Prostate gland (tissue), 2 donors: ENCODE data around the gene TTC16. TPM values are rescaled to one million over a fixed set of nuclear protein-coding genes. Genes with fewer than 3 reads are reported as not detected.

Experiments
- DNase-seq: peaks from one replicate; pipeline ENCODE4 v3.0.0-alpha.2; 2019; ENCODE audit warnings: low spot score
- H3K27ac ChIP-seq, 2 donors: fragments of 200-600 bp; sonication (generic); 2 replicates each; pipeline ENCODE4 v1.5.1; 2017 to 2019
- H3K27me3 ChIP-seq: fragments of 200-600 bp; sonication (generic); replicated peaks from 2 replicates; pipeline ENCODE4 v1.5.1; 2019; ENCODE audit not compliant: insufficient read depth
- H3K36me3 ChIP-seq, 2 donors: fragments of 200-600 bp; sonication (generic); 1 replicate in 1 of 2; 2 replicates in 1 of 2; pipeline versions ENCODE4 v1.5.1 to v1.8.1; 2017 to 2019
- H3K4me1 ChIP-seq: fragments of 200-600 bp; sonication (generic); replicated peaks from 2 replicates; pipeline ENCODE4 v1.5.1; 2019
- H3K4me3 ChIP-seq, 2 donors: fragments of 200-600 bp; sonication (generic); 2 replicates each; pipeline ENCODE4 v1.5.1; 2017 to 2019
- H3K9me3 ChIP-seq: fragments of 200-600 bp; sonication (generic); 2 replicates; pipeline ENCODE4 v1.5.1; 2017
- CTCF ChIP-seq, 4 experiments: fragments of 200-600 bp in 2 of 4; fragments of 450-650 bp in 2 of 4; sonication (generic) in 2 of 4; IDR thresholded peaks; 1 replicate in 3 of 4; 2 replicates in 1 of 4; pipeline ENCODE4 v1.5.1; 2016 to 2019; ENCODE audit warnings: antibody characterized with exemption in 4 of 4, mild to moderate bottlenecking in 2 of 4, moderate library complexity in 2 of 4
- POLR2A ChIP-seq: fragments of 450-650 bp; IDR thresholded peaks from one replicate; pipeline ENCODE4 v1.6.1; 2016; ENCODE audit warnings: antibody characterized with exemption, mild to moderate bottlenecking
- POLR2AphosphoS5 ChIP-seq: sonication (generic); formaldehyde crosslinking; IDR thresholded peaks from one replicate; pipeline ENCODE4 v1.6.1; 2017; ENCODE audit warnings: antibody characterized with exemption
- WGBS: methylation state at CpG from one replicate; pipeline ENCODE4 v1.1.5; 2018; 5-methylcytosine and 5-hydroxymethylcytosine counted together
- intact Hi-C: fragments of 100-400 bp; cut with DNase I; formaldehyde crosslinking; loops from one replicate; pipeline ENCODE4 v1.14.2; 2022
- total RNA-seq, 2 donors: library from RNA; depleted of rRNA; stranded (reverse); fragments of >200 nt; gene quantifications; one replicate each; pipeline ENCODE4 v1.1.0, GENCODE V29; 2016

TTC16 gene
- total RNA-seq, 2 donors from 2014 or later = 3.4 TPM; not detected in 1

GRCh38 chr9:127720031-127720864, 4.4 kb downstream of the TTC16 start:
- 81% methylated on average over 12 of the region's 12 CpGs for WGBS

GRCh38 chr9:127720865-127721227, 5.0 kb downstream of the TTC16 start:
- no peak for TF ChIP-seq POLR2A
- no peak for TF ChIP-seq POLR2AphosphoS5
- TF ChIP-seq CTCF (IDR thresholded peaks at IDR 0.05) = no peak
- H3K27me3 ChIP-seq = no peaks in the 10 kb centered on the region
- intact Hi-C loops = no loop called here

More at GRCh38 chr9:127720031-127720864, 4.4 kb downstream of the TTC16 start:
- no peaks in the 10 kb centered on the region for H3K4me1 ChIP-seq
- H3K27ac ChIP-seq = no peak overlapping the region
- no peaks in the 10 kb centered on the region for H3K27me3 ChIP-seq
- intact Hi-C loops = no loop called here
- no peaks in the 10 kb centered on the region for H3K36me3 ChIP-seq
- TF ChIP-seq POLR2A (no peak), POLR2AphosphoS5 (no peak), CTCF (IDR thresholded peaks at IDR 0.05) (no peak)
- no peak overlapping the region for H3K4me3 ChIP-seq
- H3K9me3 ChIP-seq = no peaks in the 10 kb centered on the region
- no peak for DNase-seq

GRCh38 chr9:127721391-127721821, 5.5 kb downstream of the TTC16 start:
- 54% methylated on average over 11 of the region's 11 CpGs for WGBS
- intact Hi-C loops = no loop called here
- no peak overlapping the region for H3K27ac ChIP-seq
- no peaks in the 10 kb centered on the region for H3K4me1 ChIP-seq
- no peaks in the 10 kb centered on the region for H3K9me3 ChIP-seq
- H3K27me3 ChIP-seq = no peaks in the 10 kb centered on the region
- TF ChIP-seq CTCF (IDR thresholded peaks at IDR 0.05) = no peak
- no peak for TF ChIP-seq POLR2A
- no peak for TF ChIP-seq POLR2AphosphoS5
- H3K36me3 ChIP-seq = no peaks in the 10 kb centered on the region
- DNase-seq = no peak
- no peak overlapping the region for H3K4me3 ChIP-seq

More at GRCh38 chr9:127720865-127721227, 5.0 kb downstream of the TTC16 start:
- DNase-seq = no peak
- H3K27ac ChIP-seq = no peak overlapping the region
- H3K36me3 ChIP-seq = no peaks in the 10 kb centered on the region
- no peaks in the 10 kb centered on the region for H3K4me1 ChIP-seq
- no peak overlapping the region for H3K4me3 ChIP-seq
- H3K9me3 ChIP-seq = no peaks in the 10 kb centered on the region

- Histone ChIP-seq H3K27ac (no peak overlapping the region), H3K4me1 (no peaks in the 10 kb centered on the region), H3K4me3 (no peak overlapping the region), H3K36me3 (no peaks in the 10 kb centered on the region), H3K27me3 (no peaks in the 10 kb centered on the region), H3K9me3 (no peaks in the 10 kb centered on the region)
- DNase-seq = no peak
- intact Hi-C loops = no loop called here
- no peak for TF ChIP-seq POLR2A
- TF ChIP-seq POLR2AphosphoS5 = no peak
- no peak for TF ChIP-seq CTCF (IDR thresholded peaks at IDR 0.05)
- 81% methylated on average over 12 of the region's 12 CpGs for WGBS
Measured at GRCh38 chr9:127722055-127722745, 6.3 kb downstream of the TTC16 start.
